NCI-H460 (cell line): ENCODE results near the gene CRYAB. TPM values are rescaled to one million over a fixed set of nuclear protein-coding genes. Genes with fewer than 3 reads are reported as not detected.

Source experiments
- small RNA-seq, 2 experiments: library from RNA; depleted of rRNA; stranded (forward); fragments of <200 nt; gene quantifications; one replicate each; pipeline ENCODE3, GENCODE V24; 2014
- total RNA-seq: library from RNA; depleted of rRNA; stranded (reverse); fragments of >200 nt; shearing (Covaris generic); gene quantifications from 2 replicates; pipeline ENCODE4 v1.2.3, GENCODE V29; 2014; rRNA removed

CRYAB gene
- total RNA-seq, 1 experiment from 2014 or later = 10.4 TPM

Small RNA genes lying within 50 kb of the gene (small RNA-seq; reads per million reads assigned to genes)
- gene C11orf52 (0 reads per million in 2 experiments), gene GNG5P3 (0 reads per million in 2 experiments), gene RNA5SP351 (0 to 0.06 reads per million in 2 experiments), gene RPL37AP8 (0.02 to 1.2 reads per million in 2 experiments)

Other genes starting within 250 kb of the CRYAB start
- 20.4 and 20.5 TPM in 2 replicates for gene PPP2R1B, start 145.4 kb downstream of the CRYAB start, total RNA-seq
- 39.9 and 47.5 TPM in 2 replicates for gene ALG9, start 40.2 kb downstream of the CRYAB start, total RNA-seq
- gene FDXACB1, start 32.6 kb downstream of the CRYAB start, total RNA-seq = 3.1 and 4.7 TPM in 2 replicates
- gene CFAP68, start 32.2 kb downstream of the CRYAB start, total RNA-seq = 32.0 and 38.6 TPM in 2 replicates
- gene HSPB2, start 964 bp upstream of the CRYAB start, total RNA-seq = not detected in 2 replicates
- gene C11orf52, start 7.1 kb upstream of the CRYAB start, total RNA-seq = 0.25 TPM in 1 of 2 replicates, not detected in the other
- gene DIXDC1, start 25.6 kb upstream of the CRYAB start, total RNA-seq = 6.3 and 7.4 TPM in 2 replicates
- 57.8 and 59.1 TPM in 2 replicates for gene DLAT, start 113.6 kb upstream of the CRYAB start, total RNA-seq
- gene PIH1D2, start 162.2 kb upstream of the CRYAB start, total RNA-seq = 1.8 and 2.8 TPM in 2 replicates
- 19.5 and 20.3 TPM in 2 replicates for gene NKAPD1, start 162.5 kb upstream of the CRYAB start, total RNA-seq
- 63.3 and 69.5 TPM in 2 replicates for gene TIMM8B, start 175.0 kb upstream of the CRYAB start, total RNA-seq
- 143 and 152 TPM in 2 replicates for gene SDHD, start 175.1 kb upstream of the CRYAB start, total RNA-seq